GM20000 (cell line): Measurements from ENCODE around the gene ASF1B.

Experiments
- DNase-seq: peaks from one replicate; pipeline ENCODE4 v3.0.0; 2012; ENCODE audit warnings: low spot score
- TF ChIP-seq, protein P1 (sequence below): IDR thresholded peaks from 2 replicates; pipeline ENCODE4 v1.5.1; 2012; ENCODE audit warnings: mild to moderate bottlenecking, control low read depth; ENCODE audit errors: extremely low read depth, missing control alignments

Gene ASF1B

DNA sequence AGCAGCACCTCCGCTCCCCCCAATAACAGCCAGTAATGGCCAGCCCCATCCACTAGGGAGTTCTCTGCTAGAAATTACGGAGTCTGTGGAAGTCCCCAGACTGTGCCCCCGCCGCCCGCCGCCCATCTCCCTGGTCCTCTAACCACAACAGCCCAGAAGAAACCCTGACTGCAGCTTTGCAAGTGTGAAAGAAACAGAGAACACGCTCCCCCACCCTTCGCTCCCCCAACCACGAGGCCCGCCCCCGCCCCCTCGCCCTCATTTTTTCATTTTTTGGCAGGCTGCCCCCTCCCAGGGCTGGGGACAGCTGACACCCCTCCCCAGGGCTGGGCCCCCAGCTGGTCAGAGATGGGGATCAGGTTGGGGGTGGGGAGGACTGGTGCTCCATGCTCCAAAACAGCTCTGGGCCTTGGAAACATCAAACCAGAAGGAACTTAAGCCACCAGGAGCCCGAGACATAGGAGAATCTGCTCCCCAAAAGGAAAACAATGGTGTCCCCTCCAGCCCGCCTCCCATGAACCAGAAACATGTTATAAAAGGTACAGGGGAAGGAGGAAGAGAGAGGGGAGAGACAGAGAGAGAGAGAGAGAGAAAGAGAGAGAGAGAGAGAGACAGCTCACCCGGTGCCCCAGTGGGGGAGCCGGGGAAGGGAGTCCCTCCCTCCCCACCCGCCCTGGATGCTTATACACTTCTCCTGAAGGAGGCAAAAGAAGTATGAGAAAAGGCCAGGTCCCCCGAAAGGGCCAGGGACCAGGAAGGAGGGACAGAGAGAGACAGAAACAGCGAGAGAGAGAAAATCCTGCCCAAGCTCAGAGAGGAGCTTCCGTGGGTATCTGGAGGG is 29.8 kb upstream of the ASF1B start:
- DNase-seq: no peak
- TF ChIP-seq, protein P1, sequence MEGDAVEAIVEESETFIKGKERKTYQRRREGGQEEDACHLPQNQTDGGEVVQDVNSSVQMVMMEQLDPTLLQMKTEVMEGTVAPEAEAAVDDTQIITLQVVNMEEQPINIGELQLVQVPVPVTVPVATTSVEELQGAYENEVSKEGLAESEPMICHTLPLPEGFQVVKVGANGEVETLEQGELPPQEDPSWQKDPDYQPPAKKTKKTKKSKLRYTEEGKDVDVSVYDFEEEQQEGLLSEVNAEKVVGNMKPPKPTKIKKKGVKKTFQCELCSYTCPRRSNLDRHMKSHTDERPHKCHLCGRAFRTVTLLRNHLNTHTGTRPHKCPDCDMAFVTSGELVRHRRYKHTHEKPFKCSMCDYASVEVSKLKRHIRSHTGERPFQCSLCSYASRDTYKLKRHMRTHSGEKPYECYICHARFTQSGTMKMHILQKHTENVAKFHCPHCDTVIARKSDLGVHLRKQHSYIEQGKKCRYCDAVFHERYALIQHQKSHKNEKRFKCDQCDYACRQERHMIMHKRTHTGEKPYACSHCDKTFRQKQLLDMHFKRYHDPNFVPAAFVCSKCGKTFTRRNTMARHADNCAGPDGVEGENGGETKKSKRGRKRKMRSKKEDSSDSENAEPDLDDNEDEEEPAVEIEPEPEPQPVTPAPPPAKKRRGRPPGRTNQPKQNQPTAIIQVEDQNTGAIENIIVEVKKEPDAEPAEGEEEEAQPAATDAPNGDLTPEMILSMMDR: no peak

DNA sequence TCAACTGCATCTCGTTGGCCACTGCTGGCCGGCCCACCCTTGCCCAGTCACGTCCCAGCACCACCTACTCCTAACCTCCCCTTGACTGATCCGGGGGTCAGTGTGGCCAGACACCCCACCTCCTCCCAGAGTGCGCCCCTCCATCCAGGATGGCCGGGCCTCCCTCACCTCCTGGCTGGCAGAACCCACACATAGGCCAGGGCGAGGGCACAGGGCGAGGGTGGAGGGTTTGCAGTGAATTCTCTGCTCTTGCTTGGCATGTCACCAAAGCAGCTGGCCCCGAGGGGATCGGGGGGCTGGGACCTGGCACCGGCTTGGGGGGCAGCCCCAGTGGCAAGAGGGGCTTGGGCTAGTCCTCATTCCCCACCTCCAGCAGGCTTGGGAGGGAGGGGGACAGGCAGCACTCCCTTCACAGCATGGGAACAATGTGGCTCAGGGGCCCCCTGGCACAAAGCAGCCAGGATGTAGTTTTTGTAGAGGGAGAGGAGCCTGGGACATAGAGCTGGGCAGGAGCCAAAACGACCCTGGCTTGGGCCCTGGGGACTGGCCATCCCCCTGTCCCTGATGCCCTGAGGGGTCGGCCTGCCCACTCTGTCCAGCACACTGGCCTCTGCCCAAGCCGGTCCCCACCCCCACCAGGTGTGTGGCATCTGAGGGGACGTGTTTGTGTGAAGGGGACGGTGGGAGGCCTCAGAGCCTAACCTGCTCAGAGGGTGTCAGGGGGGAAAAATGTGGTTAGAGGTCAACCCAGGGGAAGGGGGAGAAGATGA is 28.5 kb upstream of the ASF1B start:
- DNase-seq: no peak
- TF ChIP-seq, protein P1: no peak

DNA sequence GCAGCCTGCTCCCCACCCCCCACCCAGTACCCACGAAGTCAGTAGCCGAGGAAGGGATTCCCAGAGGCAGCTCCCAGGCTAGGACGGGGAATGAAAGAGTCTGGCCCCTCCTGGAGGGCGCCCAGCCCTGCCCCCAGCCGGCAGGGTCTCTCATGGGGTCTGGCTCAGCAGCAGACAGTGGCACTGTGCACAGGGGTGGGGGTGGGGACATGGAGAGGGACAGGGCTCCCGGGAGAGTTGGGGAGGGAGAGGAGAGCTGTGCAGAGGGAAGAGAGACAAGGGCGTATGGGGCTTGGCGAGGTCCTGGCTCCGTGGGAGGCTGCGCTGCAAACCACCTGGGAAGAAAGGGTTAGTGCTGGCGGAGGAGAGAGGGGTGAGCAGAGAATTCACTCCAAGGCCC is 27.7 kb upstream of the ASF1B start:
- TF ChIP-seq, protein P1: no peak
- no peak for DNase-seq

DNA sequence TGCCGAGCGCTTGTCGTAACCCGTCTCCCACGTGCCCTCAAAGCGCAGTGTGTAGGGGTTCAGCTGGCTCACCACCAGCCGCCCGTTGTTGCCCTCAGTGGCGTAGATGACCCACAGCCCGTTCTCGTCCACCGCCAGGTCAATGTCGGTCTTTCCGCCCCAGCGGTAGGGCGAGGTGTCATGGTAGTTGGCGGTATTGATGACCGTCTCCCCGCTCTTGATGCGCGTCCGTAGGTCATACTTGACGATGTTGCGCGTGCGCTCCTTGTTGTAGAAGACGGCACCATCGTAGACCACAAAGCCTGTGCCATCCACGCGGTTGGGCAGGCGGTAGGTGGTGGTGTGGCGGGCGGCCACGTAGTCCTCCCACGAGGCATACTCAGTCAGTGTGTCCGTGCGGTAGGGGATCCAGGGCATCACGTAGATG is 26.5 kb upstream of the ASF1B start:
- no peak for DNase-seq
- TF ChIP-seq, protein P1: no peak

DNA sequence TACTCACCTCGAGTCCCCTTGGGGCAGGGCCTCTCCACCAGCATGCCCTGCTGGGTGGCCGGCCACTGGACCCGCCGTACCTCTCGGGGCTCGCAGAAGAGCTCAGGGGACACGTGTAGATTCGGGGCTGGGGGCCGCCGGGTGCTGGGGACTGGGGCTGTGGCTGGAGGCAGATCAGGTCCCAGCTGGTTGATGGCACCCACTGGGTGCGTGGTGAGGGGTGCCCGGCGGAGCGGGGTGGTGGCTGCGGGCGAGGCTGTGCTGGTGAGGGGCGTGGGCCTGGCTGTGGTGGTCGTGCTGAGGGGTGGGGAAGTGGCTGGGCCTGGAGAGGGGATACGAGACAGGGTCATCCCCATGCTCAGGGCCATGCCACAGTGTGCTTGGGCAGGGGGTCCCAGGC is 24.9 kb upstream of the ASF1B start:
- no peak for DNase-seq
- TF ChIP-seq, protein P1: no peak

DNA sequence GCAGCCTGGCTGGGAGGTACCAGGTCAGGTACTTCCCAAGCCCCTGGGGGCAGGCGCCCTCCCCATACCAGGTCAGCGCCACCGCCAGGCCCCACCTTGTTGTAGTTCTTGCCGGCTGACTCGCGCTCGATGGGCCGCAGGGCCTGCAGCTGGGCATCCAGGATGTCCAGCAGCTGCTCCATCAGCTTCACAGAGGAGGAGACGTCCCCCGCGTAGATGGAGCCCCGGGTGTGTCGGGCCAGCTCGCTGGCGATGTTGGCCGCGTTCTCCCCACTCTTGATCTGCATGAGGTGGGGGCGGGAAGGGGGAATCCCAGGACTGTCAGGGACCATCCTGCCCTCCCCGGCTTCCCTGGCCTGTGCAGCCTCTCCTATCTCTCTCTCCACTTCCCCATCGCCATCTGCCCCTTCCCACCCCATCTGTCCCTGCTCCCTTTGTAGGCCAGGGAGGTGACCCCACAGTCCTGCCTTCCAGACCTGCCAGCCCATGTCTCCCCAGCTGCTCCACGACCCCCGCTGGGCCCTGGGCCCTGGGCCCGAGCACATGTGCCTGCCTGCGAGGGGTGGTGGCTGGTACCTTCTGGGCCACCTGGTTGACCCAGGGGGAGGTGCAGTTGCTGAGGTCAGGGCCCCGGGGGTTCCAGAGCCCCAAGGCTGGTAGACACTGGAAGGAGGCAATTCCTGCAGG is 23.8 kb upstream of the ASF1B start:
- TF ChIP-seq, protein P1: no peak
- DNase-seq: no peak
